ENCODE data around the gene FOXN3.

Gene FOXN3

GRCh38 chr14:89356496-89356895, 60.5 kb downstream of the FOXN3 start:
- TF ChIP-seq GABPA (IDR thresholded peaks at IDR 0.05; ENCODE audit: low read depth), result no peak
- Histone ChIP-seq H3K4me3 (replicated peaks; ENCODE audit: insufficient read depth, low read length) (no peak overlapping the region), H3K27ac (replicated peaks) (peak overlapping the region; percentile 87), H3K27me3 (ENCODE audit: insufficient read depth, poor library complexity, severe bottlenecking) (no peaks in the 10 kb centered on the region)
- DNase-seq (ENCODE audit: low read depth in 1 of 2, low spot score in 1 of 2), result no peak

DNA sequence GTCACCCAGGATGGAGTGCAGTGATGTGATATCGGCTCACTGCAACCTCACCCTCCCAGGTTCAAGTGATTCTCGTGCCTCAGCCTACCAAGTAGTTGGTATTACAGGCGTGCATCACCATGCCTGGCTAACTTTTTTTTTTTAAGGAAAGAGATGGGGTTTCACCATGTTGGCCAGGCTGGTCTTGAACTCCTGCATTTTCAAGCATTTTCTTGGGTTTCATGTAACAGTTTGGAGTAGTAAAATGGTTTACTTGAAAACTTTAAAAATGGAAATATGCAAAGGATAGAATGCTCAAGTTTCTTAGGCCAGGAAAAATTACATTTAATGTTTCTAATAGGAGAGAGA, 63.3 kb downstream of the FOXN3 start:
- no peak for DNase-seq (ENCODE audit: low read depth in 1 of 2, low spot score in 1 of 2)
- TF ChIP-seq POLR2AphosphoS5 (IDR thresholded peaks at IDR 0.05; ENCODE audit: low read depth) (no peak), REST (IDR thresholded peaks at IDR 0.05; ENCODE audit: insufficient replicate concordance, low read depth) (no peak), SPI1 (IDR thresholded peaks at IDR 0.05; ENCODE audit: borderline replicate concordance, low read depth) (no peak), GABPA (IDR thresholded peaks at IDR 0.05; ENCODE audit: low read depth) (no peak)
- TF ChIP-seq, protein P1, sequence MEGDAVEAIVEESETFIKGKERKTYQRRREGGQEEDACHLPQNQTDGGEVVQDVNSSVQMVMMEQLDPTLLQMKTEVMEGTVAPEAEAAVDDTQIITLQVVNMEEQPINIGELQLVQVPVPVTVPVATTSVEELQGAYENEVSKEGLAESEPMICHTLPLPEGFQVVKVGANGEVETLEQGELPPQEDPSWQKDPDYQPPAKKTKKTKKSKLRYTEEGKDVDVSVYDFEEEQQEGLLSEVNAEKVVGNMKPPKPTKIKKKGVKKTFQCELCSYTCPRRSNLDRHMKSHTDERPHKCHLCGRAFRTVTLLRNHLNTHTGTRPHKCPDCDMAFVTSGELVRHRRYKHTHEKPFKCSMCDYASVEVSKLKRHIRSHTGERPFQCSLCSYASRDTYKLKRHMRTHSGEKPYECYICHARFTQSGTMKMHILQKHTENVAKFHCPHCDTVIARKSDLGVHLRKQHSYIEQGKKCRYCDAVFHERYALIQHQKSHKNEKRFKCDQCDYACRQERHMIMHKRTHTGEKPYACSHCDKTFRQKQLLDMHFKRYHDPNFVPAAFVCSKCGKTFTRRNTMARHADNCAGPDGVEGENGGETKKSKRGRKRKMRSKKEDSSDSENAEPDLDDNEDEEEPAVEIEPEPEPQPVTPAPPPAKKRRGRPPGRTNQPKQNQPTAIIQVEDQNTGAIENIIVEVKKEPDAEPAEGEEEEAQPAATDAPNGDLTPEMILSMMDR (IDR thresholded peaks at IDR 0.05; ENCODE audit: insufficient read depth, low read length), result no peak
- no peak overlapping the region for H3K27ac ChIP-seq (replicated peaks)

DNA sequence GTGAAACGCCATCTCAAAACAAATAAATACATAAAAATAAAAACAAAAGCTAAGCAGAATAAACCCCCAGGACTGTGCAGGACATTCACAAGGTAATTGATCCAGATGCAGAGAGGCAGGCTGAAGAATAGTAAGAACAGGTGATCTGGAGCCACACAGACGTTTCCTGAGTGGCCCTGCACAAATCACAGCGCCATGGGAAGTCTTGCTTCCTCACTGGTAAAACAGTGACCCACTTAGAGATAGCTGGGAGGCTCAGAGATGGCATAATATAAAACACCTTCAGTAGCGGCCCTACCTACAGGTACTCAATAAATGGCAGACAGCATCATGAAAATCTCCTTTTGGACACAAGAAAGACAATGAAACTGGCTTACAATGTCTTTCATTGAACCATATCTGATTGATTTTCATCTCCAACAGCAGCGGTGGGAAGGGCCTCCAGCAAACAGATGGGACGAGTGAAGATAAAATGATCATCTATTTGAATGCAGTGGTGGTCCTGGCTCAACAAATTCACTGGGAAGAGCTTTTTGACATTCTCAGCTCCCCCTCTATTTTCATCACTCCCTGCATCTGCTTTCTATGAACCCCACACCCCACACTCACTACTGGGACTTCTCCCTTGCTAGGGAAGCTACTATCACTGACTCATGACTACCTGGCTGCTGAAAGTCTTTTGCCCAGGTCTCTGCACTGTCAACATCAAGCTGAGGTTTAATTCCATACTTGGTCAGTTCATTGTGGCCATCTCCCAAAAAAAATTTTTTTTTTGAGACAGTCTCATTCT, 63.9 kb downstream of the FOXN3 start:
- H3K4me3 ChIP-seq (replicated peaks; ENCODE audit: insufficient read depth, low read length), result no peak overlapping the region
- TF ChIP-seq POLR2AphosphoS5 (IDR thresholded peaks at IDR 0.05; ENCODE audit: low read depth) (no peak), GABPA (IDR thresholded peaks at IDR 0.05; ENCODE audit: low read depth) (no peak), REST (IDR thresholded peaks at IDR 0.05; ENCODE audit: insufficient replicate concordance, low read depth) (no peak), SPI1 (IDR thresholded peaks at IDR 0.05; ENCODE audit: borderline replicate concordance, low read depth) (no peak)
- TF ChIP-seq, protein P1 (IDR thresholded peaks at IDR 0.05; ENCODE audit: insufficient read depth, low read length), result no peak
- no peak for DNase-seq (ENCODE audit: low read depth in 1 of 2, low spot score in 1 of 2)
- H3K27me3 ChIP-seq (ENCODE audit: insufficient read depth, poor library complexity, severe bottlenecking), result no peaks in the 10 kb centered on the region
- H3K27ac ChIP-seq (replicated peaks), result no peak overlapping the region

More for the DNA sequence above, 63.3 kb downstream of the FOXN3 start:
- no peaks in the 10 kb centered on the region for H3K27me3 ChIP-seq (ENCODE audit: insufficient read depth, poor library complexity, severe bottlenecking)
- H3K4me3 ChIP-seq (replicated peaks; ENCODE audit: insufficient read depth, low read length), result no peak overlapping the region

GRCh38 chr14:89351516-89352404, 65.3 kb downstream of the FOXN3 start:
- H3K27me3 ChIP-seq (ENCODE audit: insufficient read depth, poor library complexity, severe bottlenecking), result no peaks in the 10 kb centered on the region
- peak in 1 of 2 experiments; percentile 57 for DNase-seq (ENCODE audit: low read depth in 1 of 2, low spot score in 1 of 2)
- peak overlapping the region; percentile 82 for H3K27ac ChIP-seq (replicated peaks)
- peak; percentile 7; the same call in 1 of the 2 replicates for TF ChIP-seq SPI1 (IDR thresholded peaks at IDR 0.05; ENCODE audit: borderline replicate concordance, low read depth)
- peak; percentile 13 for TF ChIP-seq REST (IDR thresholded peaks at IDR 0.05; ENCODE audit: insufficient replicate concordance, low read depth)
- peak; percentile 62 for TF ChIP-seq GABPA (IDR thresholded peaks at IDR 0.05; ENCODE audit: low read depth)
- peak; percentile 22; the same call in 1 of the 2 replicates for TF ChIP-seq POLR2AphosphoS5 (IDR thresholded peaks at IDR 0.05; ENCODE audit: low read depth)
- TF ChIP-seq, protein P1 (IDR thresholded peaks at IDR 0.05; ENCODE audit: insufficient read depth, low read length), result no peak
- no peak overlapping the region for H3K4me3 ChIP-seq (replicated peaks; ENCODE audit: insufficient read depth, low read length)

All from HL-60 (cell line).